NCI-H345 (cell line): ENCODE measurements around the gene DDN.

ENCODE experiments used
- DNase-seq: peaks from one replicate; lab custom pipeline; 2025; lab: John Stamatoyannopoulos, UW

Gene DDN

GRCh38 chr12:48981757-48982157, 17.4 kb downstream of the DDN start:
- no peak for DNase-seq

- no peak for DNase-seq
Observed at GRCh38 chr12:48980953-48981756, 18.0 kb downstream of the DDN start.

- DNase-seq: no peak
Observed at GRCh38 chr12:48980389-48980952, 18.7 kb downstream of the DDN start.

- no peak for DNase-seq
Observed at GRCh38 chr12:48979602-48980388, 19.4 kb downstream of the DDN start.

- DNase-seq: no peak
Observed at GRCh38 chr12:48978741-48979601, 20.2 kb downstream of the DDN start.

GRCh38 chr12:48978291-48978740, 20.9 kb downstream of the DDN start, which contains the start of gene WNT1:
Gene WNT1 (plus strand): TSS chr12:48978322. CDS start chr12:48978651, 329 bp downstream.
- DNase-seq: no peak

- no peak for DNase-seq
Observed at GRCh38 chr12:48977290-48978281, 21.6 kb downstream of the DDN start.

GRCh38 chr12:48973941-48974673, 25.1 kb downstream of the DDN start:
- DNase-seq: no peak

- DNase-seq: no peak
Observed at GRCh38 chr12:48973531-48973930, 25.6 kb downstream of the DDN start.

GRCh38 chr12:48972952-48973483, 26.2 kb downstream of the DDN start:
- no peak for DNase-seq

- no peak for DNase-seq
Observed at GRCh38 chr12:48972213-48972951, 26.8 kb downstream of the DDN start.

GRCh38 chr12:48970702-48971334, 28.4 kb downstream of the DDN start:
- DNase-seq: no peak

- DNase-seq: no peak
Observed at GRCh38 chr12:48969833-48970701, 29.1 kb downstream of the DDN start.

- DNase-seq: no peak
Observed at GRCh38 chr12:48969160-48969771, 29.9 kb downstream of the DDN start.

GRCh38 chr12:48968467-48968866, 30.7 kb downstream of the DDN start:
- DNase-seq: no peak

GRCh38 chr12:48967991-48968390, 31.2 kb downstream of the DDN start:
- DNase-seq: no peak
